DMS79 (cell line): ENCODE measurements around the gene FOXF1.

Source experiments
- DNase-seq: peaks from one replicate; lab custom pipeline; 2025; lab: John Stamatoyannopoulos, UW

Gene FOXF1

DNA sequence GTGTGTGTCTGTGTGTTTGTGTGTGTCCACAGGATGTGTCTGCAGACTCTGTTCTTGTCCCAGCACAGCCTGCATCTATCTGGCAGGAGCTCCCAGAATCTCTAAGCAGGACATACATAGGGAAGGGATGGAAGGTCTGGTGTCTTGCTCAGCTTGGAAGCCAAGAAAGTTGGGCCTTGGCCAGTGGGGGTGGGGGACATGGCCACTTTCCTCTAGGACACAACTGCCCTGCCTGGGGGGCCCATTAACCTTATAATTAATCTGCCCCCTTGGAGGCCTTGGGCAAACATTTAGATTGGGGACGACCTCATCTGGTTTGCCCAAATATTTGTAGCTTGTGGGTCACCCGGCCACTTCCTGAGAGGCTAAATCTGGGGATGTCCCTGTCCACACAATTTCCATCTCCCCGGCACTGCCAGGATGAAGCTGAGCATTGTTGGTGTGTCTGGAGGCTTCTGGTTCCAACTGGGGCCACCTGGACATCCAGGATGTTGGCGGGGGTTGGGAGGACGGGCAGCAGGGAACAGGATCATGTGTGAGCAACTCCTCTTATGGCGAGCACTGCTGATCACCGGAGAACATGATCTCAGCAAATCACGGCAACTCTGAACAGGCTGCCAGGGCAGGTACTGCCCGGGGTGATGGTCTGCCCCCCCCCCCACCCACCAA is 17.2 kb upstream of the FOXF1 start:
- DNase-seq = no peak

DNA sequence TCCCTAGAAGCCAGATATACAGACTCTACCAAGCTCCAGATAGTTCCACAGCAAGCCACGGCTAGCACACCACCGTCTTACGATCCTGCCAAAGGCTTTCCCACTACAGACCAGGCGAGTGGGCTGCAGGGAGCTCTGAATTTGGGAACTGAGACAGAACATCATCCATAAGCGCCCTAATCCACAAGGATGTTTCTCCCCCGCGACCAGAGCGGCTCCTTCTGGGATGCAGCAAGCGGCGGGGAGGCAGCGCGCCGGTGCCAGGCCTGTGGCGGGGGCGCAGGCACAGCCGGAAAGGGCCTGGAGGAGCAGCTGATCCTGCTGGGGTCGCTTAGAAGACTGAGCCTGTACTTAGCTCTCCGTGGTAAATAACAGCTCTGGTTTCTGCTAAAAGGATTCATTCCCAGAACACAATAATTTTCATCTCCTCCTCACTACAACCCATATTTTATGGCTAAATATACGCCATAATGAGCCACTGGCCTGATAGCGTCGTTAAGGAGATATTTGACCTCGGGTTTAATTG is 16.2 kb upstream of the FOXF1 start:
- no peak for DNase-seq

DNA sequence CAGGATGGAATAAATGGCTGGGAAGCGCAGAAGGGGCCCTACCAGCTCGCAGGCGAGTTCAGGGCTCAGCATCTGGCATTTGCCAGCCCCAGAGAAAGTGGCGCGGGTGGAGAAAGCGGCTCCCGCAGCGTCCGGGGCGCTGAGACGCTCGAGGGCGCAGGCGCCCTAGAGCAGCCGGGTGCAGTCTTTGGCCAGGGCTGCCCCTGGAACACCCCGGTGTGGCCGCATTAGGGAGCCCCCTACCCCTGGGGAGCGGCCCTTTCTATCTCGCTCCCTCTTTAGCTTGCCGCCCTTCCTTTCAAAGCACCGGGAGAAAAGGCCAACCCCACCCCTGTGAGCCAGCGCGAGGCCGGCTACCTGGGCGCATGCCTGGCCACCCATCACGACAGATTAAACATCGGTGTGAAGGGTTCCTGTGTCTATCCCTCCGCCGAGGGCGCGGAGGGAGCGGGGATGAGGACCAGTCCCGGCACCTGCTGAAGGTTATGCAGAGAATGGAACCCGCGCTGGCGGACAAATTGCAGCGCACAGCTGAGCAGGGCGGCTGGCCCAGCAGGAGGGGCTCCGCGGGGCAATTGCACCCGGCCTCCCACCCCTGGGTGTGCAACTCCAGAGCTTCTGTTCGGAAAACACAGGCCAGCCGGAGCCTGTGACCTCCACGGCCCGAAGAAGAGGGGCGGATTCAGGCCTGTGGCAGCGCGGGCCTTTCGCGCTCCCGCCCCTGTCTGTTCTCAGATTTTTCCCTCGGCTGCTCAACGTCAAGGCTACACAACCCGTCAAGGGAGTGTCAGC is 15.6 kb upstream of the FOXF1 start:
- DNase-seq = no peak

DNA sequence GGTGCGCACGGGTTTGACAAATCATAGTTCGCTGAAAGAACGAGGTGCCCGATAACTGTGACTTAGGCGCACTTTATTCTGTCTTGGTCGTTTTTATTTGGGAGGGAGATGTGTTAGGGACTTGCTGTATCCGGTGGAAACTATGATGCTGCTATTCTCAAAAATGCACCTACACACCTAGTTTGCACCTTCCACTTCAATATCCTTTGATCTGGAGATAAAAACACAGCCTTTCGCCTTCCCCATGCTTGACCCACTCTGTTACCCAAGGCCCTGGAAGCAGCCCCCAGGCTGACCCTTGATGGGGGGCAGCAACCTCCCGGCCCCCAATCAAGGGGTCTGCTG is 15.0 kb upstream of the FOXF1 start:
- DNase-seq = no peak

DNA sequence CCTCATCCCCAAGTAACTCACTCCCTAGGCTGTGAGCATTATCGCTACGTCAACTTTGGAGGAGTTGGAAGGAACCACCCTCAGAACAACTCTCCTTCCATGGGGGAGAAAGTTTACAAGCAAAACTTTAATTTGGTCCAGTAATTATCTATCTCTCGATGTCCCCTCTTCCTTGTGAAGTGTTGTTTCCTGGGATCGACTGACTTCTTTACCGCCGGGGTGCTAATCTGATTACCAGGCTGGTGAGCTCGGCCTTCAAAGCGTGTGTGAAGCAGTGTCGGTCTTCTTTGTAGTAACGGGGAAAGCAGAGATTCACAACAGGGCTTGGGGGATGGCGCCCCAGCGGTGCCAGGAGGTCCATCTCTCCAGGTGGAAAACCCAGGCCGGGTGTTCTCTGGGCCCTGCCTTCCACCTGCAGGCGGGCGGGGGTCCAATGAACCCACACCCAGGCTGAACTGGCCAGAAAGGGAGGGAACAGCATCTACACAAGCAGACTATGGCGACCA is 14.5 kb upstream of the FOXF1 start:
- DNase-seq = no peak

DNA sequence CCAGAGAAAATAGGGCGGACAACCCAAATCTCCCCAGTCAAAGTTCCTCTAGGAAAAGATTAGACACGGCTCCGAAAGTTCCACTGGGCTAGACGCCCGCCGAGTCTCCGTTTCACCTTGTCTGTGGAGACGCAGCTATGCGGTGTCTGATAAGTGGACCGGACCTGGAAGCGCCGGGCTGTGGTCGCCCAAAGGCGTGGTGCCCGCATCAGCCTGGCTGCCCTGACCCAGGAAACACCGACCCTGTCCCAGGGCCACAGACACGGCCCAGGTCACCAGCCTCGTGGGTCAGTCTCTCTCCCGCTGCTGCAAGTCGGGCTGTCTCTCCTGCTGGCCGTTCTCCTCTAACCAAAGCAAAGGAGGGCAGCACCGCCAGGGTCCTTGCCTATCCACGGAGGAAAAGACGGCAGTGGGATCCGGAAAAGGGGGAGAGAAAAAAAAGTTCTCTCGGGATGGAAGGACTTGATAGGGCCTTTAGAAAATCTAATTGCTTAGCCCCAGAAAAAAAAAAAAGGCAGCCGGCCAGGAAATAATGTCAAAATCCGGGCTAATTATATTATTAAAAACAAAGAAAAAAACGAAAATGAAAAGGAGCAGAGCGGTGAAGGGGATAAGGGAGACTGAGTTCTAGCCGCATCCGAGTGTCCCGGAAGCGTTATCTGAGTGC is 13.9 kb upstream of the FOXF1 start:
- no peak for DNase-seq

DNA sequence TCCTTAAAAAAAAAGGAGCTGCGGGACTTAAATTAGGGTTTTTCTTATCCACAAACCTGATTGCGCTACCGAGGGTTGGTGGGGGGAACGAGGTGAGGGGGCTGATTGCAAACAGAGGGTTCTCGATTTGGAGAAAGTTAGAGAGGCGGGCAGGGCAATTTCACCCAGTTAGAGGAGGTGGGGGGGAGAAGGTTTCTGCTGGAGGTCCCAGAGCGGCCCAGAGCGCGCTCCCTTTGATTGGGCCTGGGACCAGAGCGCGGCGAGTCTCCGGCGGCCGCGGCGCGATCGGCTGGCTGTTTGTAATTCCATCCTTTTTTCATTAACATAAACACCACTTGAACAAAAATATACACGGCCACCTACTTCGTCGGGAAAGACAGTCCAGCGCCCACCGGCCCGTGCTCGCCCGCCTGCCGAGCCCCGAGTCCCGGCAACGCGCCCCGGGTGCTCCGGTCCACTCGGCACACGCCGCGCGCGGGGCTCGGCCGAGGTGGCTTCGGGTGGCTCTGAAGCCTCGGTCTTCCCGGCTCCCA is 13.3 kb upstream of the FOXF1 start:
- DNase-seq = no peak

DNA sequence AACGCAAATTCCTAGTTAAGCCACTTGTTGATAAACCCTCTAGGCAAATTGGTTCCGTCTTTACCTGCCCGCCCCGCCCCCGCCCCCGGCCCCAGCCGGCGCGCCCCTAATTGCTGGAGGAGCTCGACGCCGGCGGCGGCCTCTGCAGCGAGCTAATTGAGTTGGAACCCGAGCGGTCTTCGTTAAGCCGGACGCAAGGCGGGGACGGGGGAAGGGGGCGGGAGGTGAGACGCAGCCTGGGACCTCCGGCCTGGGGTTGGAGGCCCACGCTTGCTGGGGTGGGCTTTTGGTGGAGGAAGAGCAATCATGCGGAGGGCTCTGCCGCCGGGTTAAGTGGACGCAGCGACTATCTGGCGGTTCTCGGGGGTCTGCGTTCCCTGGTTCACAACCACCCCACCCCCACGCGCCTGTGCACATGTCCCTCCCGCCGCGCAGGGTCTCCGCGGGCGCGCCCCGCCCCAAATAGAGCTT is 12.7 kb upstream of the FOXF1 start:
- DNase-seq = no peak

DNA sequence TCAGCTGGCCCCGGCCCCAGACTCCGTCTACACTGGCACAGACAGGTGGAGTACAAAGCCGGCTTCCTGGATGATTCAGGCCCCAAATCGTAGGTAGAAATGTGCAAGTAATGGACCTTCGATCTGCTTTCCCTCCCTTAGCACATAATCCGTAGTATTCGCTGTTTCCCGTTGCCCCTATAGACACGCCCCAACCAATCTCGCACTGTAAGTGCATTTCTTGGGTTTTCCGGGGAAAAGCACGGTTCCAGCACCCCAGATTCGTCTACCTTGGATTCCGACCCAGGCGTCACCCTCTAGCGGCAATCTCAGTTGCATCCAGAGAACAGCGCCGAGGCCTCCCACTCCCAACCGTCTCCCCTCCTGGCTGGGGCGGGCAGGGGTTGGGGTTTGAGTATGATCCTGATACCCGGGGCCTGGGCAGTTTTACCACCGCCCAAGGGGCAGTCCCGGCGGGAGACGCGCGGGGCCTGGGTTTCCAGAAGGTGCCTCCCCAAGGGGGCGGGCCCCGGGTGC is 12.1 kb upstream of the FOXF1 start:
- DNase-seq = no peak

DNA sequence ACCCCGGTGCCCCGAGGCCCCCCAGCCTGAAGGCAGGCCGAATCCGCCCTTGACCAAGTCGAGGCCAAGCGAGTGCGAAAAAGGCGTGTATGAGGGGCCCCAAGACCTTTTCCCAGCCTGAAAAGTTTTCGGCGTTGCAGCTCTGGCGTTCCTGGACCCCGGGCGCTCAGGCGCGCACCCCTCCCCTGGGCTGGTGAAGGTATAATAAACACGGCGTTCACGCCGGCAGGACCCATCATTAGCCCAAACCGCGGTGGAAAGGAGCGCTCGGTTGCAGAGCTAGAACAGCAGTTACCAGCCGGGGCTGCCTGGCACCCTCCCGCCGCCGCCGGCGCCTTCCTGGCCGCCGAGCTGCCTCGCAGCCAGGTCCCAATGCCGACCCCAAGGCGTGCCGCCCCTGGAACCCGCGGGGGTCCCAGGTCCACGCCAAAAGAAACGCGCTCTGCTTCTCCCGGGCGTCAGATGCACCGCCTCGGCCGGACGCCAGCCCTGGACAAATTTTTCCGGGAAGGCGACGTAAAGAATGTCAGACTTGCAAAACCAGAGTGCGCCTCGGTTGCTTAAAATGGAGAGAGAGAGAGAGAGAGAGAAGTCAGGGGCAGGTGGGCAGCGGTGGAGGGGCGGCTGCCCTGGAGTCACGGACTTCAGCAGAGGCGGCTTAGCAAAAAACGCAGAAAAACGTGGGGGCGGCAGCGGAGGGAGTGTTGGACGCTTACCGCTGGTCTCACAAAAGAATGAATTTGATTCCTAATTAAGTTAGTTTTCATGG is 11.5 kb upstream of the FOXF1 start:
- DNase-seq = no peak

DNA sequence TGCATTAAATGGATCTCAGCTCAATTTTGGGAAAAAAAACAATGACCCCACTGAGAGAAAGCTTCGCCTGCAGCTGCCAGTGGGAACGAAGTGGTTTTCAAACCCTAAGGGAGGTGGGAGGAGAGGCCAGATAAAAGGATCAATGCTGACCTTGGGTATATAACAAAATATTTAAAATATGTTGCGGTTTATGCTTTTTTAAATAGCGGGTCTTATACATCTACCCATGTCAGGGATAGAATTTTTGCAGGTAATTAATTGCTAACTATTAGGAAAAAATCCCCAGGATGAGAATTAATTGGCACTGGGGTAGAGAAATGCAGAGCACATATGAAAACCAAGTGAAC is 10.9 kb upstream of the FOXF1 start:
- no peak for DNase-seq

DNA sequence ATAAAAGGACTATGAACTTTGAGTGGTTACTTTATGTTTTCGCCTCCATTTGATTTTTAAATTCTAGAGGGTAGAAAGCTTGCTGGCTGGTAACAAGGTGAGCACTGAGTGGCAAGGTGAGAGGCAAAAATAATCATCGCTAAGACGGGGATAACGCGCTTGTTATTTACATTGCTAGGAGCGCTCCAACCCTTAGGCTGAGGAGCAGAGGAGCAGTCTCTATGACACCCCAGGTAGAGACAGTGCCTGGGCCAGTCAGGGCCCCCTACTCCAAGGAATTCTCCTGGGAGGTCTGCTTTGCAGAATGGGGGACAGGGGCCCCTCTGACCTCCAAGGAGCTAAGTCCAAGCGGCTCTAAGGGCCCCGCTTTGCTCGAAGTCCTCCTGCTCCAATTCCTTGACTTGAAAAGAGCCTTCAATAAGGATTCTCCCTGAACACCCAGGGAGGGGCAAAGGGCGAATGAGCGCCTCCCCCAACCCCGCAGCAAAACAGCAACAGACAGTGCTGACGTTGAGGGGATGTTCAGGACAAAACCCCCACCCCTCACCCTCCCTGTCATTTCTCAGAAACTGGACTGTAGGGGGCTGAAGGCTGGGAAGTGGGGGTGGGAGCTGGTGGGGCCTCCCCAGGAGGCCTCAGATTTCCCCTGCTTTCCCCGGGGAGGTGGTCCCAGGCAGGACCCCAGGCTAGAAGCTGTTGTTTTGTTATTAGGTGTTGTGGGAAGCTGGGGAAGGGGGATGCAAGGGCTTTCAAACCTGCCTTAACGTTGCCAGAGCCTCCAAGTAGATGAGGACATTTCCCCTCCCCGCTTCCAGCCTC is 10.2 kb upstream of the FOXF1 start:
- DNase-seq = no peak

DNA sequence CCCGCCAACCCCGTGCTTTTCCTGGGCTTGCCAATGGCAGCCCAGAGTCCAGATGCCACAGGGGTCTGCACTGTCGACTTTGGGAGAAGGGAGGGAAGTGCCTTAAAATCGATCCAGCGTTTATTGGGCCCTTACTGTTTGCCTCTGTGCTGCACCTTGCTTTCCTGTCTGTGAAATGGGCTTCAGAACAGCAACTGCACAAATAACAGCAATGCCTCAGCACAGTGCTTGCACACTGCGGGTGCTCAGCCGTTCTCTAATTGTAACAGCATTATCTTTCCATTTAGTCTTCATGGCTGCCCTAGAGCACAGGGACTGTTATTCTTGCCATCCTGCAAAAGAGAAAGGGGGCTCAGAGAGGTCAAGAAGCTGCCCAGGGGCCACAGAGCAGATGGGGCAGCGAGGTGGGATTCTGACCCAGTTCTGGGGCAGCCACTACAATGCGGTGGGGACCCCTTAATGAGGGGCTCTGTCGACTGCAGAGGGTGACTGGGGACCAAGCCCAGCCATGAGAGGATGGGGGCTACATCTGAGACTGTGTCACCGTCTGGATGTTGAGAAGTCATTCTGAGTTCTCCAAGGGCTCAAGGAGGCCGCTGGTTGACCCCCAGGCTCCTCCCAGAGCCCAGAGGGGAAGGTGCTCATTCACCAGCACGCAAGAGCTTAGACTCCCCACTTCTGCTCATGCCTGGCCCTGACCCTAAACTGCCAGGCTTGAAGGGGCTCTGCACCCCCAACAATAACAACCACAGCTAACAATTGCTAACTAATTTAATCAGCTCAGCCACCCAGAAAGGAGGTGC is 9.4 kb upstream of the FOXF1 start:
- no peak for DNase-seq

DNA sequence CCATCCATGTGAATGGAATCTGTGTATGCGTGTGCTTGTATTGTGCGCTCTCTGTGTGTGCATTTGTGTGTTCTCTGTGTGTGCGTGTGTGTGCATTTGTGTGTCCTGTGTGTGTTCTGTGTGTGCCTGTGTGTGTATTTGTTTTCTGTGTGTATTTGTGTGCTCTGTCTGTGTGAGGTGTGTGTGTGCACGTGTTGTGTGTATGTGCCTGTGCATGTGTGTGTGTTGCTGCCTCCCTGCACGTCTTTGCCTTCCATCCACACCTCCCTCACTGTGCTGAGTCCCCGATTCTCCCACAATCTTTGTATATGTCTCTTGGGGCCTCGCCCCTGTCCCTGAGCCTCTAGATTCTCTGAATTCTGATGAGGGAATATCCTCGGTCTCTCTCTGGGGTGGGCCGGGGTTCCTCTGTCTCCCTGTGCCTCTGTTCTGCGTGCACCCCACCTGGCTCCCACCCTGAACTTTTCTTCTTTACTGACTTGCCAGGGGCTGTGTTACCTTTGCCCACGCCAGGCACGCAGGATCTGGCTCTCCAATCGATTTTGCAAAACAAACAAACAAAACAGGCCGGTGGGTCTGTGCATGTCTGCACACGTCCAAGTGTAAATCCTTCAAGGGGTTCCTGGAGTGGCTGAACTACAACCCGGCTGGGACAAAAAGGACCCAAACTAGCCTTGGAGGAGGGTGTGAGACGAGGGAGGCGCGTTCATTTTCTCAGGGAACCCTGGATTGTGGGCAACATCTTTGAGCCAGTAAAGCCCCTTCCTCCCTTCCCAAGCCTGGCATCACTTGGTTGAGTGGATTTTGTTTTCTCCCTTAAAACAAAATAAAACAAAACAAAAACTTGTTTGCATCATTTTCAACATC is 8.1 kb upstream of the FOXF1 start:
- DNase-seq = peak; percentile 66

DNA sequence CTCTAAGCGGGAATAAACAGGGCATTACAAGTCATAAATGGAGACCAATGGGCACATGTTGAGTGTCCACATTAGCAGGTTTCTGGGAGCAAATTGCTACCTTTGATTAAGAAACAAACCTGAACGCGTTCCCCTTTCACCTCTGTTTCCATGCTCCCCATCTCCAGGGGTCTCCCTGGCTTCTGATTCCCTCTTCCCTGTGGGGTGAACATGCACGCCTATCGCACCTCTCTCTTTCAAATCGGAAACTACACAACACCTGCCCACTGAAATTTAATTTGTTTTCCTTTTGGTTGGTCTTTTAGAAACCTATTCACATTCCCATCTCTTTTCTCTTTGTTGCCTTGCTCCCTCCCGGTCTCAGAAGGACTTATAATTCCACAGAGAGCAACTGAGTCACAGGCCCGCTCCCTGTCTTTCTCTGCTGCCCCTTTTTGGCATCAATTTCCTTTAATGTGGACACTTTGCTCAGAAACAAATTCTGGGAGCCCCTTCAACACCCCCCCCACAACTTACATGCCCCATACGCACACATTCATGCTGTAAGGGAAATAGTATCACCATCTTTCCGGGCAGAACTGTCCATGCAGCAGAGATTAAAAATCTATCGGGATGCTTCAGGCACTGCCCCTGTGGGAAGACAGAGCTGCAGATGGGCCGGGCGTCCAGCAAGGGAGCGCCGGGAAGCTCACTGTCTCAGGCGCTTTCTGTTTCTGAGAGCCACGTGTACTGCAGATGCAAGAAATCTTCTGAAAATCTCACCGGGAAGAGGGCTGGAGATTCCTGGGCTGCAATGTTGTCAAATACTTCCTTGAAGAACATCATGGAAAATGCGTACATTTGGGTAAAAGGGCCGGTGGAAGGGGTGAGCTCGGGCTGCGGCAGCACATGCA is 7.2 kb upstream of the FOXF1 start:
- DNase-seq = no peak

DNA sequence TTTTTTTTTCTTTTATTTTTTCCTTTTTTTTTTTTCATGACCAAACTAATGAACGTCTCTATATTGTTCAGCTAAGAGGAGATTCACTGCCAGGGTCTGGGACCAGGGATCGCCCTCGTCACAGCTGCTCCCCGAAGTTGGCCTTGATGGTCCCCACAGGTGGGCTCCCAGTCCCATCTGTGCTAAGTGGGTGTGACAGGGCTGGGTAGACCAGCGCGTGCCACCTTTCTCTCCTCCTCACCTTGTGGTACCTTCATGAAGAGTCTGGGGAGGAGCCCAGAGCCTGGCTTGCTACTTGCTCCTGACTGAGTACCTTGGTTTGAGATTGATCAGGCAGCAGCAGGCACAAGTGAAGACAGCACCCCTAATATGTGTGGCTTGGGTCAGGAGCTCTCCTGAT is 6.5 kb upstream of the FOXF1 start:
- DNase-seq = no peak

DNA sequence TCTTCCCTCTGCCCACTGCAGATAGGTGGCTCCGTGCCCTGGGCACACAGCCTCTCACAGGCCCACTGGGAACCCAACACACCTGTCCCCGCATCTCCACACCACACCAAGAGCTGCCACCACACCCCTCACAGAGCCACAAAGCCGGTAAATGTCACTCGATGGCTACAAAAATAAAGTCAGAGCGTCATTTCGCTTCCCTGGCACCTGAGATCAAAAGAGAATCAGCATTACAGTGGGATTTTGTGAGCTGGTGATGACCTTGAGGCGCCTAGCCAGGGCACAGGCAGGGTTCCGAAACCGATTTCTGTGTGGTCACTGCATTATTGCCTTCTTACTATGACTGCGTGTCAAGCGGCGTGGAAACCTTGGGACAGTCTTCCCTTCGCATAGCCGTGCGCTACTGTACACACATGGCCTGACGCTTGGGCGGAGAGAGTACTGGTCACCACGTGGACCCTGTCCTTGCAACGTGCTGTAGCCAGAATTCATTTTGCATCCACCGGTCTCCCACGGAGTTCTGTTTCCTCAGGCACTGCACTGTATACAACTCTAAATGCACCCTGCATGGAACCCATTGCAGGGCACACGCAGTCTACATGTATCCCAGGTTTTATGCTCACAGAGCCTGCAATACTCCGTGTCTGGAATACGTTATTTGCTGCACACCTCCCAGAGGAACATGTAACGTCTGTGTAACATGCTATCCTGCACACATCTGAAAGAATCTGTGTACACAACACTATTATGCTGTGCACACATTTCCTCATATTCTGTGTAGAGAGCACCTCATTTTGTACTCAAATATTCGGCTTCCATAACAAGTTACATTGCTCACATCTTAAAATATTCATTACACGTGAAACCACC is 5.8 kb upstream of the FOXF1 start:
- DNase-seq = no peak
